H1 (cell line): ENCODE data around the gene MBTPS1. TPM values are rescaled to one million over a fixed set of nuclear protein-coding genes. Genes with fewer than 3 reads are reported as not detected.

Experiments
- CTCF ChIA-PET: fragments of 300-600 bp; sonication (Branson Sonifier 250); formaldehyde crosslinking; loops from one replicate; lab custom pipeline; 2021; ENCODE audit not compliant: partially characterized antibody; lab: Charles Lee
- POLR2A ChIA-PET: fragments of 300-600 bp; sonication (Branson Sonifier 250); formaldehyde crosslinking; loops from one replicate; lab custom pipeline; 2021; ENCODE audit warnings: inconsistent platforms; ENCODE audit not compliant: partially characterized antibody; lab: Charles Lee
- DNase-seq, 2 experiments: peaks; one replicate each; pipeline versions ENCODE4 v3.0.0 to v3.0.0-alpha.2; 2010 to 2022; ENCODE audit warnings: low spot score in 2 of 2, low read depth in 1 of 2, mixed read lengths in 1 of 2
- FAIRE-seq: peaks from 2 replicates; lab custom pipeline; 2011; peaks lifted over from hg19 to GRCh38; lab: Jason Lieb, UNC
- H2AFZ ChIP-seq: 2 replicates; pipeline ENCODE4 v1.8.1; 2012; ENCODE audit warnings: low read length, inconsistent platforms
- H2AK5ac ChIP-seq: 2 replicates; pipeline ENCODE4 v1.6.1; 2013; ENCODE audit warnings: low read depth, low read length
- H2BK120ac ChIP-seq: replicated peaks from 2 replicates; pipeline ENCODE3; 2013; ENCODE audit warnings: low read depth, low read length, inconsistent platforms
- H2BK12ac ChIP-seq: 2 replicates; pipeline ENCODE4 v1.6.1; 2013; ENCODE audit warnings: low read depth, low read length
- H2BK15ac ChIP-seq: 2 replicates; pipeline ENCODE4 v1.6.1; 2013; ENCODE audit warnings: low read length
- H2BK20ac ChIP-seq: 2 replicates; pipeline ENCODE4 v1.6.1; 2013; ENCODE audit warnings: low read length
- H2BK5ac ChIP-seq: 2 replicates; pipeline ENCODE4 v1.6.1; 2013; ENCODE audit warnings: low read depth, low read length
- H3K14ac ChIP-seq: 2 replicates; pipeline ENCODE4 v1.6.1; 2013; ENCODE audit warnings: inconsistent platforms; ENCODE audit not compliant: insufficient read length
- H3K18ac ChIP-seq: 2 replicates; pipeline ENCODE4 v1.6.1; 2013; ENCODE audit warnings: low read length; ENCODE audit errors: extremely low read depth
- H3K23ac ChIP-seq: 2 replicates; pipeline ENCODE4 v1.6.1; 2013; ENCODE audit warnings: inconsistent platforms; ENCODE audit not compliant: insufficient read length
- H3K23me2 ChIP-seq: 2 replicates; pipeline ENCODE4 v1.6.1; 2013; ENCODE audit warnings: low read depth, low read length
- H3K27ac ChIP-seq: 2 replicates; pipeline ENCODE4 v1.6.1; 2011; ENCODE audit warnings: low read depth, low read length, inconsistent platforms
- H3K27me3 ChIP-seq, 4 experiments: replicated peaks in 1 of 4; 1 replicate in 1 of 4; 2 replicates in 3 of 4; pipeline versions ENCODE4 v1.6.1 to v1.8.1; 2011 to 2013; ENCODE audit warnings: low read length in 3 of 4, mild to moderate bottlenecking in 3 of 4, inconsistent platforms in 2 of 4, mixed read lengths in 2 of 4, moderate library complexity in 1 of 4; ENCODE audit not compliant: control insufficient read depth in 3 of 4, insufficient read depth in 3 of 4; ENCODE audit errors: extremely low read depth in 1 of 4
- H3K36me3 ChIP-seq, 4 experiments: 2 replicates each; pipeline versions ENCODE4 v1.6.1 to v1.8.1; 2011 to 2013; ENCODE audit warnings: mild to moderate bottlenecking in 4 of 4, low read length in 3 of 4, moderate library complexity in 2 of 4, control low read depth in 1 of 4, inconsistent platforms in 1 of 4; ENCODE audit not compliant: insufficient read depth in 4 of 4, control insufficient read depth in 2 of 4
- H3K4ac ChIP-seq: replicated peaks from 2 replicates; pipeline ENCODE3; 2013; ENCODE audit warnings: low read length, low read depth, mixed read lengths, inconsistent platforms; ENCODE audit not compliant: insufficient read length
- H3K4me1 ChIP-seq, 4 experiments: replicated peaks in 1 of 4; 1 replicate in 1 of 4; 2 replicates in 3 of 4; pipeline versions ENCODE4 v1.6.1 to v1.8.1; 2011 to 2013; ENCODE audit warnings: low read length in 3 of 4, inconsistent platforms in 2 of 4, mixed read lengths in 1 of 4; ENCODE audit not compliant: insufficient read depth in 4 of 4, control insufficient read depth in 3 of 4
- H3K4me2 ChIP-seq, 2 experiments: 2 replicates each; pipeline versions ENCODE4 v1.6.1 to v1.8.1; 2011 to 2013; ENCODE audit warnings: low read depth in 2 of 2, low read length in 2 of 2, control low read depth in 1 of 2, inconsistent platforms in 1 of 2, mild to moderate bottlenecking in 1 of 2; ENCODE audit not compliant: insufficient read depth in 1 of 2
- H3K4me3 ChIP-seq, 4 experiments: fragments of 200-600, 300-600 bp in 1 of 4; sonication (generic), shearing (Covaris generic), sonication (Bioruptor Twin) in 1 of 4; 2 replicates each; pipeline versions ENCODE4 v1.5.1 to v1.8.1; 2011 to 2016; ENCODE audit warnings: low read length in 4 of 4, low read depth in 3 of 4, control low read depth in 2 of 4, inconsistent platforms in 2 of 4, mild to moderate bottlenecking in 2 of 4, mixed read lengths in 1 of 4, moderate library complexity in 1 of 4; ENCODE audit not compliant: insufficient read depth in 2 of 4; ENCODE audit errors: extremely low read depth in 1 of 4
- H3K56ac ChIP-seq: replicated peaks from 2 replicates; pipeline ENCODE3; 2013; ENCODE audit warnings: low read depth, mild to moderate bottlenecking, mixed read lengths, low read length, inconsistent platforms; ENCODE audit not compliant: insufficient read length
- H3K79me1 ChIP-seq: 2 replicates; pipeline ENCODE4 v1.6.1; 2013; ENCODE audit warnings: low read depth, low read length, control low read depth
- H3K79me2 ChIP-seq, 2 experiments: 2 replicates each; pipeline versions ENCODE4 v1.6.1 to v1.8.1; 2012 to 2013; ENCODE audit warnings: low read length in 2 of 2, mild to moderate bottlenecking in 2 of 2, inconsistent platforms in 1 of 2; ENCODE audit not compliant: insufficient read depth in 2 of 2, control insufficient read depth in 1 of 2
- H3K9ac ChIP-seq, 4 experiments: replicated peaks in 1 of 4; 1 replicate in 1 of 4; 2 replicates in 3 of 4; pipeline versions ENCODE4 v1.6.1 to v1.8.1; 2011 to 2013; ENCODE audit warnings: low read depth in 3 of 4, low read length in 3 of 4, control low read depth in 2 of 4, mild to moderate bottlenecking in 2 of 4, moderate library complexity in 2 of 4, inconsistent platforms in 1 of 4; ENCODE audit errors: extremely low read depth in 1 of 4
- H3K9me3 ChIP-seq, 2 experiments: 2 replicates each; pipeline versions ENCODE4 v1.6.1 to v1.8.1; 2012 to 2013; ENCODE audit warnings: mild to moderate bottlenecking in 2 of 2, moderate library complexity in 2 of 2, control low read depth in 1 of 2, inconsistent platforms in 1 of 2, low read depth in 1 of 2, low read length in 1 of 2, mixed read lengths in 1 of 2; ENCODE audit not compliant: insufficient read depth in 2 of 2
- H4K20me1 ChIP-seq, 2 experiments: replicated peaks in 1 of 2; 2 replicates each; pipeline versions ENCODE3 to v1.8.1; 2011 to 2013; ENCODE audit warnings: inconsistent platforms in 2 of 2, low read length in 2 of 2, mild to moderate bottlenecking in 1 of 2; ENCODE audit not compliant: insufficient read depth in 2 of 2, control insufficient read depth in 1 of 2
- H4K5ac ChIP-seq: 2 replicates; pipeline ENCODE4 v1.6.1; 2013; ENCODE audit warnings: low read length, low read depth, mixed read lengths, inconsistent platforms; ENCODE audit not compliant: insufficient read length
- H4K8ac ChIP-seq: 2 replicates; pipeline ENCODE4 v1.8.0; 2013; ENCODE audit warnings: mild to moderate bottlenecking, moderate library complexity, low read length, inconsistent platforms; ENCODE audit not compliant: insufficient read depth; ENCODE audit errors: extremely low read depth
- H4K91ac ChIP-seq: replicated peaks from 2 replicates; pipeline ENCODE3; 2013; ENCODE audit warnings: low read length, mixed read lengths, inconsistent platforms; ENCODE audit not compliant: insufficient read length
- BACH1 ChIP-seq: IDR thresholded peaks from 2 replicates; pipeline ENCODE4 v1.6.1; 2012; ENCODE audit warnings: low read length, improper control_type of control experiment
- CHD1 ChIP-seq: IDR thresholded peaks from 2 replicates; pipeline ENCODE4 v1.6.1; 2012; ENCODE audit warnings: low read depth, low read length, improper control_type of control experiment
- NANOG ChIP-seq: IDR thresholded peaks from 2 replicates; pipeline ENCODE4 v1.6.1; 2011; ENCODE audit warnings: low read length, low read depth, mild to moderate bottlenecking, inconsistent platforms; ENCODE audit not compliant: insufficient read depth, poor library complexity, severe bottlenecking
- POLR2A ChIP-seq, 2 experiments: IDR thresholded peaks; 1 replicate in 1 of 2; 2 replicates in 1 of 2; pipeline ENCODE4 v1.6.1; 2011; ENCODE audit warnings: low read depth in 2 of 2, low read length in 2 of 2, mild to moderate bottlenecking in 2 of 2; ENCODE audit errors: control extremely low read depth in 1 of 2
- POLR2AphosphoS5 ChIP-seq: IDR thresholded peaks from 2 replicates; pipeline ENCODE4 v1.6.1; 2011; ENCODE audit warnings: low read depth, low read length
- RXRA ChIP-seq: IDR thresholded peaks from 2 replicates; pipeline ENCODE4 v1.6.1; 2011; ENCODE audit warnings: low read depth, mild to moderate bottlenecking, low read length, moderate library complexity; ENCODE audit not compliant: insufficient read depth
- TAF7 ChIP-seq: optimal IDR thresholded peaks from 2 replicates; pipeline ENCODE3; 2011; ENCODE audit warnings: low read depth, mild to moderate bottlenecking, inconsistent platforms, low read length, moderate library complexity, borderline replicate concordance
- WGBS, 2 experiments: shearing (Covaris generic) in 1 of 2; methylation state at CpG; one replicate each; pipeline versions ENCODE4 v1.1.6 to v1.1.7; 2013 to 2015; ENCODE audit warnings: low lambda C conversion rate in 2 of 2, mixed read lengths in 2 of 2, inconsistent platforms in 1 of 2, low coverage in 1 of 2, missing lambda C conversion rate in 1 of 2; ENCODE audit not compliant: insufficient replicate concordance in 2 of 2, insufficient coverage in 1 of 2, insufficient read length in 1 of 2; ENCODE audit errors: extremely low coverage in 1 of 2, missing lambda C conversion rate in 1 of 2; 5-methylcytosine and 5-hydroxymethylcytosine counted together
- polyA plus RNA-seq, 7 experiments: library from polyadenylated mRNA; depleted of rRNA in 3 of 7; stranded (reverse) in 5 of 7; unstranded in 2 of 7; fragments of >200 nt in 5 of 7; fragments of 200-250 nt in 2 of 7; gene quantifications; 1 replicate in 5 of 7; 2 replicates in 1 of 7; 4 replicates in 1 of 7; pipeline versions ENCODE4 v1.2.1 to v1.2.3, GENCODE V29; 2011 to 2013; ENCODE audit warnings: missing spikeins in 2 of 7, mixed read lengths in 2 of 7
- total RNA-seq: library from RNA; stranded (reverse); fragmentation: NEBNext Ultra II Directional; extraction: Animal tissue kit (Norgen Biotek cat#: 25700); gene quantifications from 2 replicates; pipeline ENCODE4 v1.2.1, GENCODE V29; 2021

MBTPS1 gene
- total and polyA plus RNA-seq, 2 of the 8 experiments (the other 6 are each of a cell fraction or from before 2014, with no cell fraction given) = 30.6 to 53.3 TPM

DNA sequence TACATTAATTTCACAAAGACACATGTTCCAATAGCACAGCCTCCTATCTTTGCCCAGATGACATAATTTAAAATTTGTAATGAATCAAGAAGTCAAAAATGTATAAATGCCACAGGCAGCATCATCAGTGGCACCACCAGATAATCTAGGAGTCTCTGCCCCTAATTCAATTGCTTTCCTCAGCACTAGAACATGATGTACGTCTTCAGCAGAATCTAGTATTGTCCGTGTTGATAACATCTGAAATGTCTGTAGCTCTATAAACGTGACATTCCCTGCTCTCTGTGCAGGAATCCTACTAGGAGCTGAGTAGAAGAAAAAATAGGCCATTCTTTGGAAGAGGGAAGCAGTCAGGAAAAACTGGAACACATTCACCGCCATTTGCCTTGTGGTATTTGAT, 52.8 kb downstream of the MBTPS1 start:
- Histone ChIP-seq H3K23me2 (no peaks in the 10 kb centered on the region; the same call in 1 of the 2 replicates), H3K79me1 (no peaks in the 10 kb centered on the region), H3K4me2 (no peak overlapping the region), H2AFZ (no peak overlapping the region), H3K4me3 (no peak overlapping the region), H3K4me1 (no peaks in the 10 kb centered on the region), H4K91ac (no peak overlapping the region), H3K23ac (no peak overlapping the region), H2AK5ac (no peak overlapping the region), H3K18ac (no peak overlapping the region), H4K8ac (no peak overlapping the region), H2BK12ac (no peak overlapping the region), H2BK15ac (no peak overlapping the region), H3K36me3 (peaks cover 11 to 43% (median 28%) of the 10 kb centered on the region in 4 experiments; a peak in 7 of 8 replicates), H3K14ac (no peak overlapping the region), H2BK120ac (no peak overlapping the region), H3K4ac (no peak overlapping the region), H2BK5ac (no peak overlapping the region), H3K56ac (no peak overlapping the region), H3K27ac (no peak overlapping the region), H4K20me1 (peaks cover 0 to 6% of the 10 kb centered on the region in 2 experiments), H2BK20ac (no peak overlapping the region), H3K27me3 (no peaks in the 10 kb centered on the region), H4K5ac (no peak overlapping the region), H3K9me3 (no peaks in the 10 kb centered on the region), H3K9ac (no peak overlapping the region), H3K79me2 (no peaks in the 10 kb centered on the region)
- DNase-seq (no peak), FAIRE-seq (no peak)
- CTCF ChIA-PET = interaction anchor here (0.6 to 21.4 kb wide), 9 partner anchors 9 to 239 kb away, joined by 3 to 366 read pairs (median 4); partner anchors contain the start of genes MBTPS1, OSGIN1 and SLC38A8
- WGBS, 2 experiments = 89% methylated on average over 4 of the region's 4 CpGs; no CpG with 5 or more reads in 1 of the 2 experiments
- POLR2A ChIA-PET = no interaction called here
- TF ChIP-seq TAF7 (no peak), POLR2AphosphoS5 (no peak), CHD1 (no peak), RXRA (no peak), POLR2A (IDR thresholded peaks at IDR 0.05; ENCODE audit: control extremely low read depth in 1 of 2, low read depth in 2 of 2, low read length in 2 of 2) (no peak), NANOG (no peak), BACH1 (no peak)
